ENCODE measurements around the gene MAML2. TPM values are rescaled to one million over a fixed set of nuclear protein-coding genes. Genes with fewer than 3 reads are reported as not detected.

MAML2 gene
- total RNA-seq, 1 donor, result 48.2 TPM

GRCh38 chr11:96162816-96163499, 180.0 kb downstream of the MAML2 start:
- Histone ChIP-seq H3K4me1 (ENCODE audit: insufficient read depth, low read length) (peaks cover 16% of the 10 kb centered on the region), H3K9me3 (ENCODE audit: low read depth, low read length) (no peaks in the 10 kb centered on the region), H3K4me3 (ENCODE audit: low read length) (no peak overlapping the region), H3K27me3 (ENCODE audit: insufficient read depth, low read length) (no peaks in the 10 kb centered on the region)

GRCh38 chr11:96161307-96162089, 181.5 kb downstream of the MAML2 start:
- no peak overlapping the region for H3K4me3 ChIP-seq (ENCODE audit: low read length)
- no peaks in the 10 kb centered on the region for H3K27me3 ChIP-seq (ENCODE audit: insufficient read depth, low read length)
- peaks cover 17% of the 10 kb centered on the region for H3K4me1 ChIP-seq (ENCODE audit: insufficient read depth, low read length)
- H3K9me3 ChIP-seq (ENCODE audit: low read depth, low read length), result no peaks in the 10 kb centered on the region

GRCh38 chr11:96160732-96161306, 182.2 kb downstream of the MAML2 start:
- Histone ChIP-seq H3K4me3 (ENCODE audit: low read length) (no peak overlapping the region), H3K9me3 (ENCODE audit: low read depth, low read length) (no peaks in the 10 kb centered on the region), H3K27me3 (ENCODE audit: insufficient read depth, low read length) (no peaks in the 10 kb centered on the region), H3K4me1 (ENCODE audit: insufficient read depth, low read length) (peaks cover 21% of the 10 kb centered on the region)

GRCh38 chr11:96159968-96160367, 183.0 kb downstream of the MAML2 start:
- H3K4me3 ChIP-seq (ENCODE audit: low read length), result no peak overlapping the region
- H3K9me3 ChIP-seq (ENCODE audit: low read depth, low read length), result no peaks in the 10 kb centered on the region
- H3K27me3 ChIP-seq (ENCODE audit: insufficient read depth, low read length), result no peaks in the 10 kb centered on the region
- peaks cover 25% of the 10 kb centered on the region for H3K4me1 ChIP-seq (ENCODE audit: insufficient read depth, low read length)

- Histone ChIP-seq H3K27me3 (ENCODE audit: insufficient read depth, low read length) (no peaks in the 10 kb centered on the region), H3K4me1 (ENCODE audit: insufficient read depth, low read length) (peaks cover 25% of the 10 kb centered on the region), H3K9me3 (ENCODE audit: low read depth, low read length) (no peaks in the 10 kb centered on the region), H3K4me3 (ENCODE audit: low read length) (no peak overlapping the region)
These were observed 184.9 kb downstream of the MAML2 start for GRCh38 chr11:96158126-96158525.

- Histone ChIP-seq H3K4me1 (ENCODE audit: insufficient read depth, low read length) (peaks cover 25% of the 10 kb centered on the region), H3K4me3 (ENCODE audit: low read length) (no peak overlapping the region), H3K27me3 (ENCODE audit: insufficient read depth, low read length) (no peaks in the 10 kb centered on the region), H3K9me3 (ENCODE audit: low read depth, low read length) (no peaks in the 10 kb centered on the region)
These were observed 185.5 kb downstream of the MAML2 start for GRCh38 chr11:96157517-96157873.

- no peaks in the 10 kb centered on the region for H3K27me3 ChIP-seq (ENCODE audit: insufficient read depth, low read length)
- no peaks in the 10 kb centered on the region for H3K9me3 ChIP-seq (ENCODE audit: low read depth, low read length)
- H3K4me1 ChIP-seq (ENCODE audit: insufficient read depth, low read length), result peaks cover 25% of the 10 kb centered on the region
- no peak overlapping the region for H3K4me3 ChIP-seq (ENCODE audit: low read length)
These were observed 186.6 kb downstream of the MAML2 start for GRCh38 chr11:96156379-96156722.

GRCh38 chr11:96155627-96156378, 187.2 kb downstream of the MAML2 start:
- Histone ChIP-seq H3K9me3 (ENCODE audit: low read depth, low read length) (no peaks in the 10 kb centered on the region), H3K27me3 (ENCODE audit: insufficient read depth, low read length) (no peaks in the 10 kb centered on the region), H3K4me1 (ENCODE audit: insufficient read depth, low read length) (peaks cover 25% of the 10 kb centered on the region), H3K4me3 (ENCODE audit: low read length) (no peak overlapping the region)

GRCh38 chr11:96154802-96155520, 188.0 kb downstream of the MAML2 start:
- Histone ChIP-seq H3K27me3 (ENCODE audit: insufficient read depth, low read length) (no peaks in the 10 kb centered on the region), H3K9me3 (ENCODE audit: low read depth, low read length) (no peaks in the 10 kb centered on the region), H3K4me1 (ENCODE audit: insufficient read depth, low read length) (peaks cover 25% of the 10 kb centered on the region)

GRCh38 chr11:96152623-96153022, 190.4 kb downstream of the MAML2 start:
- Histone ChIP-seq H3K4me1 (ENCODE audit: insufficient read depth, low read length) (peaks cover 20% of the 10 kb centered on the region), H3K27me3 (ENCODE audit: insufficient read depth, low read length) (no peaks in the 10 kb centered on the region), H3K9me3 (ENCODE audit: low read depth, low read length) (no peaks in the 10 kb centered on the region), H3K4me3 (ENCODE audit: low read length) (no peak overlapping the region)

More at GRCh38 chr11:96154802-96155520, 188.0 kb downstream of the MAML2 start:
- H3K4me3 ChIP-seq (ENCODE audit: low read length), result no peak overlapping the region

GRCh38 chr11:96151501-96151900, 191.5 kb downstream of the MAML2 start:
- Histone ChIP-seq H3K27me3 (ENCODE audit: insufficient read depth, low read length) (no peaks in the 10 kb centered on the region), H3K4me1 (ENCODE audit: insufficient read depth, low read length) (peaks cover 11% of the 10 kb centered on the region), H3K4me3 (ENCODE audit: low read length) (no peak overlapping the region), H3K9me3 (ENCODE audit: low read depth, low read length) (no peaks in the 10 kb centered on the region)

- peaks cover 2% of the 10 kb centered on the region for H3K4me1 ChIP-seq (ENCODE audit: insufficient read depth, low read length)
- no peaks in the 10 kb centered on the region for H3K9me3 ChIP-seq (ENCODE audit: low read depth, low read length)
- H3K4me3 ChIP-seq (ENCODE audit: low read length), result no peak overlapping the region
- H3K27me3 ChIP-seq (ENCODE audit: insufficient read depth, low read length), result no peaks in the 10 kb centered on the region
These were observed 192.4 kb downstream of the MAML2 start for GRCh38 chr11:96150609-96151008.

GRCh38 chr11:96149743-96150555, 193.0 kb downstream of the MAML2 start:
- H3K9me3 ChIP-seq (ENCODE audit: low read depth, low read length), result no peaks in the 10 kb centered on the region
- no peaks in the 10 kb centered on the region for H3K4me1 ChIP-seq (ENCODE audit: insufficient read depth, low read length)
- H3K4me3 ChIP-seq (ENCODE audit: low read length), result no peak overlapping the region
- no peaks in the 10 kb centered on the region for H3K27me3 ChIP-seq (ENCODE audit: insufficient read depth, low read length)

GRCh38 chr11:96147906-96148486, 195.0 kb downstream of the MAML2 start:
- H3K4me1 ChIP-seq (ENCODE audit: insufficient read depth, low read length), result no peaks in the 10 kb centered on the region
- H3K4me3 ChIP-seq (ENCODE audit: low read length), result no peak overlapping the region
- H3K9me3 ChIP-seq (ENCODE audit: low read depth, low read length), result no peaks in the 10 kb centered on the region
- no peaks in the 10 kb centered on the region for H3K27me3 ChIP-seq (ENCODE audit: insufficient read depth, low read length)

All from mononuclear cell (primary cell).